IMR-90 (cell line): ENCODE results near the gene SLAMF1. TPM values are rescaled to one million over a fixed set of nuclear protein-coding genes. Genes with fewer than 3 reads are reported as not detected.
"Not testable (repeated sequence)": the region's sequence is repeated elsewhere in the genome, so short reads cannot be mapped to it uniquely, and the experiment has no call there.

Experiments
- ATAC-seq: fragments of 200-7000 bp; cut with Tn5 transposase; 2 replicates; pipeline ENCODE4 v1.9.1; 2020; ENCODE audit warnings: low read depth, mild to moderate bottlenecking, moderate library complexity
- BruUV-seq: library from RNA; stranded (reverse); fragments of 400-500 nt; replicated peaks from 2 replicates; lab custom pipeline; 2021; lab: Mats Ljungman, UMichigan
- CTCF ChIA-PET: fragments of 300-600 bp; formaldehyde crosslinking; extraction: SDS; loops from one replicate; lab custom pipeline; 2021; ENCODE audit warnings: antibody characterized with exemption; lab: Yijun Ruan, JAX
- POLR2A ChIA-PET: fragments of 300-600 bp; sonication (Branson Sonifier 250); formaldehyde crosslinking; loops from one replicate; lab custom pipeline; 2022; ENCODE audit warnings: antibody characterized with exemption; ENCODE audit not compliant: unreplicated experiment; lab: Charles Lee
- DNase-seq: peaks from one replicate; pipeline ENCODE4 v3.0.0; 2013
- H2AFZ ChIP-seq: replicated peaks from 2 replicates; pipeline ENCODE3; 2013; ENCODE audit warnings: low read length, mild to moderate bottlenecking; ENCODE audit not compliant: poor library complexity
- H2AK5ac ChIP-seq: 2 replicates; pipeline ENCODE4 v1.6.1; 2013; ENCODE audit warnings: low read depth, low read length, inconsistent platforms
- H2AK9ac ChIP-seq: replicated peaks from 2 replicates; pipeline ENCODE3; 2013; ENCODE audit warnings: mild to moderate bottlenecking, low read depth, low read length, moderate library complexity; ENCODE audit not compliant: poor library complexity
- H2BK120ac ChIP-seq: 2 replicates; pipeline ENCODE4 v1.6.1; 2013; ENCODE audit warnings: low read depth, low read length, inconsistent platforms
- H2BK15ac ChIP-seq: 3 replicates; pipeline ENCODE4 v1.6.1; 2013; ENCODE audit warnings: low read depth, low read length, inconsistent platforms
- H2BK20ac ChIP-seq: 2 replicates; pipeline ENCODE4 v1.6.1; 2013; ENCODE audit warnings: low read depth, mild to moderate bottlenecking, inconsistent platforms, low read length, moderate library complexity
- H2BK5ac ChIP-seq: 2 replicates; pipeline ENCODE4 v1.6.1; 2013; ENCODE audit warnings: mild to moderate bottlenecking, low read depth, low read length, inconsistent platforms; ENCODE audit not compliant: poor library complexity, severe bottlenecking
- H3K14ac ChIP-seq: replicated peaks from 2 replicates; pipeline ENCODE4 v1.6.1; 2013; ENCODE audit warnings: low read depth, low read length, inconsistent platforms
- H3K18ac ChIP-seq: 2 replicates; pipeline ENCODE4 v1.6.1; 2013; ENCODE audit warnings: low read depth, low read length, control low read depth
- H3K23ac ChIP-seq: 2 replicates; pipeline ENCODE4 v1.6.1; 2013; ENCODE audit warnings: low read depth, low read length, inconsistent platforms
- H3K27ac ChIP-seq: 2 replicates; pipeline ENCODE4 v1.5.1; 2013; ENCODE audit warnings: mild to moderate bottlenecking, control low read depth, low read length; ENCODE audit not compliant: insufficient read depth
- H3K27me3 ChIP-seq: 2 replicates; pipeline ENCODE4 v1.6.1; 2013; ENCODE audit warnings: low read length; ENCODE audit not compliant: control insufficient read depth, insufficient read depth
- H3K36me3 ChIP-seq: 2 replicates; pipeline ENCODE4 v1.6.1; 2013; ENCODE audit warnings: low read length, mixed read lengths; ENCODE audit not compliant: control insufficient read depth, insufficient read depth
- H3K4ac ChIP-seq: 2 replicates; pipeline ENCODE4 v1.6.1; 2013; ENCODE audit warnings: low read depth, low read length, inconsistent platforms
- H3K4me1 ChIP-seq: 2 replicates; pipeline ENCODE4 v1.6.1; 2013; ENCODE audit warnings: low read length, mixed read lengths; ENCODE audit not compliant: control insufficient read depth, insufficient read depth
- H3K4me2 ChIP-seq: 2 replicates; pipeline ENCODE4 v1.6.1; 2013; ENCODE audit warnings: low read depth, mild to moderate bottlenecking, control low read depth, low read length, moderate library complexity
- H3K4me3 ChIP-seq: 2 replicates; pipeline ENCODE4 v1.5.1; 2013; ENCODE audit warnings: low read depth, mild to moderate bottlenecking, control low read depth, low read length, moderate library complexity; ENCODE audit not compliant: insufficient read depth
- H3K56ac ChIP-seq: 2 replicates; pipeline ENCODE4 v1.6.1; 2013; ENCODE audit warnings: low read length, inconsistent platforms; ENCODE audit not compliant: insufficient read depth; ENCODE audit errors: extremely low read depth
- H3K79me1 ChIP-seq, 2 experiments: 2 replicates each; pipeline ENCODE4 v1.6.1; 2013; ENCODE audit warnings: low read length in 2 of 2, inconsistent platforms in 1 of 2, low read depth in 1 of 2
- H3K9ac ChIP-seq: 2 replicates; pipeline ENCODE4 v1.6.1; 2013; ENCODE audit warnings: low read depth, low read length, control low read depth
- H3K9me1 ChIP-seq: 2 replicates; pipeline ENCODE4 v1.6.1; 2013; ENCODE audit warnings: low read length, inconsistent platforms; ENCODE audit not compliant: insufficient read depth
- H3K9me3 ChIP-seq: 2 replicates; pipeline ENCODE4 v1.6.1; 2013; ENCODE audit warnings: low read length; ENCODE audit not compliant: control insufficient read depth, insufficient read depth
- H4K20me1 ChIP-seq: 2 replicates; pipeline ENCODE4 v1.6.1; 2013; ENCODE audit warnings: low read length, inconsistent platforms; ENCODE audit not compliant: insufficient read depth
- H4K5ac ChIP-seq: 2 replicates; pipeline ENCODE4 v1.6.1; 2013; ENCODE audit warnings: mild to moderate bottlenecking, low read depth, low read length, control low read depth
- H4K8ac ChIP-seq, 2 experiments: 2 replicates each; pipeline ENCODE4 v1.6.1; 2013; ENCODE audit warnings: low read depth in 2 of 2, low read length in 2 of 2, control low read depth in 1 of 2, inconsistent platforms in 1 of 2
- H4K91ac ChIP-seq: 2 replicates; pipeline ENCODE4 v1.6.1; 2013; ENCODE audit warnings: low read depth, low read length, inconsistent platforms; ENCODE audit not compliant: insufficient read depth
- WGBS, 2 experiments: methylation state at CpG; one replicate each; pipeline versions ENCODE4 v1.1.5 to v1.1.7; 2013; ENCODE audit warnings: missing lambda C conversion rate in 2 of 2; ENCODE audit not compliant: insufficient read length in 1 of 2; ENCODE audit errors: extremely low coverage in 2 of 2; 5-methylcytosine and 5-hydroxymethylcytosine counted together
- dilution Hi-C: fragments of 300-500 bp; cut with HindIII; formaldehyde crosslinking; loops from one replicate; pipeline ENCODE4 v1.14.3; 2018; ENCODE audit warnings: low sequenced_read_pairs; ENCODE audit not compliant: unreplicated experiment
- in situ Hi-C: fragments of 300-500 bp; cut with MboI; formaldehyde crosslinking; loops from 3 replicates; pipeline ENCODE4 v1.14.3; 2019; ENCODE audit warnings: low sequenced_read_pairs, inconsistent platforms, mixed read lengths
- intact Hi-C: fragments of 100-400 bp; cut with micrococcal nuclease; formaldehyde crosslinking; loops from 2 replicates; pipeline ENCODE4 v1.10.0; 2022
- polyA plus RNA-seq, 3 experiments: library from polyadenylated mRNA; depleted of rRNA; stranded (reverse); fragments of >200 nt; gene quantifications; 2 replicates each; pipeline ENCODE4 v1.2.3, GENCODE V29; 2012; ENCODE audit warnings: low replicate concordance in 1 of 3
- total RNA-seq: library from RNA; depleted of rRNA; stranded (reverse); fragments of >200 nt; gene quantifications from 2 replicates; pipeline ENCODE4 v1.2.3, GENCODE V29; 2012

SLAMF1 gene
- total and polyA plus RNA-seq, 2 of the 4 experiments (the other 2 are of a cell fraction) = not detected

- H3K9me3 ChIP-seq, POLR2A ChIA-PET, H2BK20ac ChIP-seq, H2AFZ ChIP-seq, H4K91ac ChIP-seq, H4K5ac ChIP-seq, H2AK9ac ChIP-seq, BruUV-seq, H3K9me1 ChIP-seq, H3K56ac ChIP-seq, H3K23ac ChIP-seq, in situ Hi-C loops, intact Hi-C loops, H3K4me1 ChIP-seq, H2BK120ac ChIP-seq, H3K18ac ChIP-seq, H3K79me1 ChIP-seq, H3K14ac ChIP-seq, H4K8ac ChIP-seq, H2BK5ac ChIP-seq, H4K20me1 ChIP-seq, H3K4ac ChIP-seq, DNase-seq, H3K27me3 ChIP-seq, H3K4me2 ChIP-seq, ATAC-seq, H2BK15ac ChIP-seq, H3K4me3 ChIP-seq, dilution Hi-C loops, H3K36me3 ChIP-seq, H2AK5ac ChIP-seq, H3K9ac ChIP-seq, CTCF ChIA-PET, H3K27ac ChIP-seq: not testable (repeated sequence)
- WGBS, 2 experiments = no CpG with 5 or more reads among the region's 10 CpGs
Observed at GRCh38 chr1:160692390-160692789, 45.5 kb upstream of the SLAMF1 start.
